Esophagus squamous epithelium (tissue), 4 donors: ENCODE measurements around the gene FCN1.

Experiments
- POLR2A ChIP-seq, 4 donors: fragments of 450-650 bp; IDR thresholded peaks; one replicate each; pipeline ENCODE4 v1.6.1; 2017; ENCODE audit warnings: antibody characterized with exemption in 4 of 4, mild to moderate bottlenecking in 4 of 4, moderate library complexity in 3 of 4
- TF ChIP-seq, protein P1 (sequence below), 6 experiments: fragments of 450-650 bp in 4 of 6; fragments of 200-600 bp in 2 of 6; sonication (generic) in 2 of 6; IDR thresholded peaks; one replicate each; pipeline ENCODE4 v1.5.1; 2016 to 2019; ENCODE audit warnings: antibody characterized with exemption in 6 of 6, mild to moderate bottlenecking in 4 of 6, moderate library complexity in 4 of 6

DNA sequence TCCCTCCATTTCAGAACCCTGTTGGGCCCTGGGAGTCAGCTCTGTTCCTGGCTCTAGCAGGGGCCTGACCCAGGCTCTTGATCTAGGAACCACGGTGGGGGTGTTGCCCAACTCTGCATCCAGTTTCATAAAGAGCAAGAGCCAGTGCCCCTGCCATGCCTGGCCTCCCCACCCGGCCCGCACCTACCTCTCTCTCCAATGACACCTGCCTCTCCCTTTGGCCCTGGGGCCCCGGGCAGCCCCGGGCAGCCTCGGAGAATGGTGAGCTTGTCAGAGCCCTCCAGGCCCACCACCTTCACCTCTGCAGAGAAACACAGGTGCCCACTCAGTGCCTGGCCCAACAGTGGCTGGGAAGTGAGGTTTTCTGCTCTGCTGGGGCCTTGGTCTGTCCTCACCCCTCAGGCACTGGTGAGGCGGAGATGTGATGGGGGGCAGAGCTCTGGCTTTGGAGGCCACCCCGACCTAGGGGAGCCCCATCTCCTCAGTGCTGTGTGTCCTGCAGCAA, 1.5 kb downstream of the FCN1 start:
- TF ChIP-seq, protein P1, sequence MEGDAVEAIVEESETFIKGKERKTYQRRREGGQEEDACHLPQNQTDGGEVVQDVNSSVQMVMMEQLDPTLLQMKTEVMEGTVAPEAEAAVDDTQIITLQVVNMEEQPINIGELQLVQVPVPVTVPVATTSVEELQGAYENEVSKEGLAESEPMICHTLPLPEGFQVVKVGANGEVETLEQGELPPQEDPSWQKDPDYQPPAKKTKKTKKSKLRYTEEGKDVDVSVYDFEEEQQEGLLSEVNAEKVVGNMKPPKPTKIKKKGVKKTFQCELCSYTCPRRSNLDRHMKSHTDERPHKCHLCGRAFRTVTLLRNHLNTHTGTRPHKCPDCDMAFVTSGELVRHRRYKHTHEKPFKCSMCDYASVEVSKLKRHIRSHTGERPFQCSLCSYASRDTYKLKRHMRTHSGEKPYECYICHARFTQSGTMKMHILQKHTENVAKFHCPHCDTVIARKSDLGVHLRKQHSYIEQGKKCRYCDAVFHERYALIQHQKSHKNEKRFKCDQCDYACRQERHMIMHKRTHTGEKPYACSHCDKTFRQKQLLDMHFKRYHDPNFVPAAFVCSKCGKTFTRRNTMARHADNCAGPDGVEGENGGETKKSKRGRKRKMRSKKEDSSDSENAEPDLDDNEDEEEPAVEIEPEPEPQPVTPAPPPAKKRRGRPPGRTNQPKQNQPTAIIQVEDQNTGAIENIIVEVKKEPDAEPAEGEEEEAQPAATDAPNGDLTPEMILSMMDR (IDR thresholded peaks at IDR 0.05): no peak
- no peak for TF ChIP-seq POLR2A (IDR thresholded peaks at IDR 0.05)
